IMR-90 (cell line): ENCODE measurements around the gene EXOC5.

Source experiments
- CTCF ChIP-seq: conservative IDR thresholded peaks from 2 replicates; pipeline ENCODE4 v1.5.1; 2012; ENCODE audit warnings: mild to moderate bottlenecking, low read depth, low read length, improper control_type of control experiment
- MAFK ChIP-seq: IDR thresholded peaks from 2 replicates; pipeline ENCODE4 v1.6.1; 2012; ENCODE audit warnings: low read depth, low read length, improper control_type of control experiment
- POLR2A ChIP-seq: IDR thresholded peaks from 2 replicates; pipeline ENCODE4 v1.6.1; 2012; ENCODE audit warnings: mild to moderate bottlenecking, low read depth, low read length
- RFX5 ChIP-seq: IDR thresholded peaks from 2 replicates; pipeline ENCODE4 v1.8.0; 2012; ENCODE audit warnings: low read depth, mild to moderate bottlenecking, low read length, moderate library complexity
- SMC3 ChIP-seq: fragments of 150-350 bp; IDR thresholded peaks from 2 replicates; pipeline ENCODE4 v1.6.1; 2016; ENCODE audit warnings: low read depth, mild to moderate bottlenecking, antibody characterized with exemption, low read length, moderate library complexity
- USF2 ChIP-seq: fragments of 150-350 bp; IDR thresholded peaks from 2 replicates; pipeline ENCODE4 v1.6.1; 2017; ENCODE audit warnings: mild to moderate bottlenecking, antibody characterized with exemption, low read length, low read depth

- TF ChIP-seq USF2 (no peak; the same call in 1 of the 2 replicates), CTCF (no peak), MAFK (no peak), POLR2A (no peak), RFX5 (no peak), SMC3 (no peak)
Observed at GRCh38 chr14:57171903-57172302, 96.8 kb downstream of the EXOC5 start.
